GF-D8 (cell line): ENCODE measurements around the gene IQCH.
"Not testable (repeated sequence)": the region's sequence is repeated elsewhere in the genome, so short reads cannot be mapped to it uniquely, and the experiment has no call there.

Experiments
- DNase-seq: peaks from one replicate; lab custom pipeline; 2025; lab: John Stamatoyannopoulos, UW

Gene IQCH

GRCh38 chr15:67246606-67247005 lies 8.0 kb upstream of the IQCH start:
- DNase-seq = not testable (repeated sequence)

- DNase-seq = no peak
These were observed 6.5 kb upstream of the IQCH start for GRCh38 chr15:67248011-67248505.

GRCh38 chr15:67249830-67250229 lies 4.8 kb upstream of the IQCH start:
- DNase-seq = no peak

- no peak for DNase-seq
These were observed 3.3 kb upstream of the IQCH start for GRCh38 chr15:67251318-67251717.

- DNase-seq = no peak
These were observed 1.5 kb upstream of the IQCH start for GRCh38 chr15:67253101-67253500.

GRCh38 chr15:67253549-67254237 lies 893 bp upstream of the IQCH start:
- DNase-seq = no peak

- no peak for DNase-seq
These were observed 1.5 kb downstream of the IQCH start for GRCh38 chr15:67256051-67256450.

GRCh38 chr15:67258412-67258811 lies 3.8 kb downstream of the IQCH start:
- not testable (repeated sequence) for DNase-seq

GRCh38 chr15:67259379-67259778 lies 4.8 kb downstream of the IQCH start:
- DNase-seq = no peak

GRCh38 chr15:67259806-67260205 lies 5.2 kb downstream of the IQCH start:
- no peak for DNase-seq

GRCh38 chr15:67266870-67267269 lies 12.3 kb downstream of the IQCH start:
- DNase-seq = no peak

GRCh38 chr15:67267440-67267839 lies 12.9 kb downstream of the IQCH start:
- DNase-seq = no peak

GRCh38 chr15:67267951-67268941 lies 13.7 kb downstream of the IQCH start:
- no peak for DNase-seq

GRCh38 chr15:67274236-67274635 lies 19.6 kb downstream of the IQCH start:
- no peak for DNase-seq

- DNase-seq = no peak
These were observed 22.1 kb downstream of the IQCH start for GRCh38 chr15:67276666-67277065.

- DNase-seq = no peak
These were observed 25.6 kb downstream of the IQCH start for GRCh38 chr15:67280217-67280616.

- DNase-seq = no peak
These were observed 27.1 kb downstream of the IQCH start for GRCh38 chr15:67281714-67282113.

- not testable (repeated sequence) for DNase-seq
These were observed 31.0 kb downstream of the IQCH start for GRCh38 chr15:67285625-67286024.

- not testable (repeated sequence) for DNase-seq
These were observed 31.8 kb downstream of the IQCH start for GRCh38 chr15:67286400-67286799.

GRCh38 chr15:67290319-67290718 lies 35.7 kb downstream of the IQCH start:
- no peak for DNase-seq

- DNase-seq = no peak
These were observed 41.6 kb downstream of the IQCH start for GRCh38 chr15:67296188-67296587.

GRCh38 chr15:67296684-67297083 lies 42.1 kb downstream of the IQCH start:
- DNase-seq = no peak
